Myocyte (in vitro differentiated cells): ENCODE measurements around the gene HOXB13. TPM values are rescaled to one million over a fixed set of nuclear protein-coding genes. Genes with fewer than 3 reads are reported as not detected.

ENCODE experiments used
- DNase-seq: peaks from one replicate; pipeline ENCODE4 v3.0.0-alpha.2; 2012; ENCODE audit warnings: low read depth
- microRNA counts: library from miRNA; unstranded; fragments of <30 nt; microRNA quantifications from one replicate; lab custom pipeline; 2016
- microRNA-seq: library from miRNA; unstranded; fragments of <30 nt; microRNA quantifications from one replicate; pipeline ENCODE4, GENCODE V29; 2016
- total RNA-seq: library from RNA; depleted of rRNA; stranded (reverse); fragments of >200 nt; gene quantifications from 2 replicates; pipeline ENCODE4 v1.2.3, GENCODE V29; 2014

Gene HOXB13
- total RNA-seq, 1 donor from 2014 or later, result 1.3 TPM

- no peak for DNase-seq
Measured at GRCh38 chr17:48711128-48711527, 17.4 kb downstream of the HOXB13 start.

- no peak for DNase-seq
Measured at GRCh38 chr17:48704361-48705248, 23.9 kb downstream of the HOXB13 start.

DNA sequence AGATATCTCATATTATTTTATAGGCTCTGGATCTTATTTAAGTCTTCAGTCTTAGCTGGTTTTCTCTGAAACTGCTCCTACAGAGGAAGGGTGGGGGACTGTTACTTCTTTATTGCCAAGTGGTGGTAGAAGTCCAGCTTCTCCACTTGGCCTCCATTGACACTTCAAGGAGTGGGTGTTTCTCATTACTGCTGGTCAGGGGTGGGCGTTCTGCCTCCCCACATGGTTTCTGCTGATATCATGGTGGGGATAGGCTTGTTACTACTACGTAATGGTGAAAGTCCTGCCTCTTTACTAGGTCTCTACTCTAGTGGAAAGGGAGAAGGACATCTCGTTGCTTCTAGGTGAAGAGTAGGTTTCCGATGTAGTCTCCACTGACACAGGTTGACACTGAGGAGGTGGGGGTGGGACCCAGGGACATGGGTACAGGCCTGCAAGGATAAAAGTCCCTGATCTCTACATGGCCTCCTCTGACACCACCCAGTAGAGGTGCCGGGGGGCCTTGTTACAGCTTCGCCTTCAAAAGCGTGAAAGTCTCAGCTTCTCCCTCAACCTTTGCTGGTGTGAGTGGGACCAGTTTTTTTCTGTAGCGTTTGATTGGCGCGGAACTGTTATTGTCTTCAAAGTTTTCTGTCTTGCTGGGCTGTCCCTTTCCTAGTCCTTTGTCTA lies 26.6 kb downstream of the HOXB13 start:
- no peak for DNase-seq

DNA sequence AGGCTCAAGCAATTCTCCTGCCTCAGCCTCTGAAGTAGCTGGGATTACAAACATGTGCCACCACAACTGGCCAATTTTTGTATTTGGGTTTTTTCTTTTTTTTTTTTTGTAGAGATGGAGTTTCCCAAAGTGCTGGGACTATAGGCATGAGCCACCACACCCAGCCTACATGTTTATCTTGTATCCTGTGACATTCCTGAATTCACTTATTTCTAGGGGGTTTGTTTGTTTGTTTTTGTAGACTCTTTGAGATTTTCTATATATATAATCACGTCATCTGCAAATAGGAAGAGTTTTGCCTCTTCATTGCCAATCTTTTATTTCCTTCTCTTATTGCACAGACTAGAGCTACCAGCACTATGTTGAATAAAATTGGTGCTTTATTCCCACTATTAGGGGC lies 35.4 kb downstream of the HOXB13 start:
- DNase-seq, result no peak

- DNase-seq, result no peak
Measured at GRCh38 chr17:48692049-48692448, 36.5 kb downstream of the HOXB13 start.

GRCh38 chr17:48690655-48691054 lies 37.9 kb downstream of the HOXB13 start:
- DNase-seq, result no peak

DNA sequence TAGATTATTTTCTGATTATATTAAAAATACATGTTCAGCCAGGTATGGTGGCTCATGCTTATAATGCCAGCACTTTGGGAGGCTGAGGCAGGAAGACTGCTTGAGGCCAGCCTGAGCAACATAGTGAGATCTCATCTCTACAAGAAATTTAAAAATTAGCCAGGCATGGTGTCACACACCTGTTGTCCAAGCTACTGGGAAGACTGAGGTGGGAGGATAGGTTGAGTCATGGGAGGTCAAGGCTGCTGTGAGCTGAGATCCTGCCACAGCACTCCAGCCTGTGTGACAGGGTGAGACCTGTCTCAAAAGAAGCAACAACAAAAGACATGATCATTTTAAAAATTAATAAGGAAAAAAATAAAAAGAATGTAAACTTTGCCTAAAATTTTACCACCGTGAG lies 46.9 kb downstream of the HOXB13 start:
- no peak for DNase-seq

DNA sequence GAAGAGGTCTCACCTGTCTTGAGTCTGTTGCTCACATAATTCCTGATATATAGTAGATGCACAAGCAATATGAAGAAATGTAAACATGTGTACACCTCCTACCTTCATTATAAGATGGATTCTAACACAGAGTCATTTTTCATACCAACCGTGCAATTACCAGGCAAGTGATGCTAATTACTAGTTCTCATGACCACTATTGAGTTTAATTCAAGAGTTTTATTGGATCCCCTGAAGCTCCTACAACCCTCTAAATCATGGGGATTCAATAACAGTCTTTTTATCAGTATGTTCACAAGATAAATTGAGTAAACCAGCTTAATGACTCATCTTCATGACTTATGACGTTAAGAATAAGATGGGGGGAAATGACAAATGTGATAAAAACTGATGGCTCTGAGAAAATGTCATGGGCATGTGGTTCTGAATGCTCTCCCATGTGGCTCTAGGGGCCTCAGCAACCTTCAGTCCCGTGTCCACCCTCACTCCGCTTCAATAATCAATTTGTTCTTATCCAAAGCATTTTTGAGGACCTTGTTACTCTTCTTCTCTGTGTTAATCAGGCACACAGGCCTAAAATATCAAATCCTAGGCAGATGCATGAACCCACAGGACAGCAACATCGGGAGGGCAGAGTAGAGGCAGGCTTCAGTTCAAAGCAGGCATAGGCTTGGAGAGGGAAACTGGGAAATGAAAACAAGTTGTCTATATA lies 49.0 kb downstream of the HOXB13 start:
- DNase-seq, result no peak

DNA sequence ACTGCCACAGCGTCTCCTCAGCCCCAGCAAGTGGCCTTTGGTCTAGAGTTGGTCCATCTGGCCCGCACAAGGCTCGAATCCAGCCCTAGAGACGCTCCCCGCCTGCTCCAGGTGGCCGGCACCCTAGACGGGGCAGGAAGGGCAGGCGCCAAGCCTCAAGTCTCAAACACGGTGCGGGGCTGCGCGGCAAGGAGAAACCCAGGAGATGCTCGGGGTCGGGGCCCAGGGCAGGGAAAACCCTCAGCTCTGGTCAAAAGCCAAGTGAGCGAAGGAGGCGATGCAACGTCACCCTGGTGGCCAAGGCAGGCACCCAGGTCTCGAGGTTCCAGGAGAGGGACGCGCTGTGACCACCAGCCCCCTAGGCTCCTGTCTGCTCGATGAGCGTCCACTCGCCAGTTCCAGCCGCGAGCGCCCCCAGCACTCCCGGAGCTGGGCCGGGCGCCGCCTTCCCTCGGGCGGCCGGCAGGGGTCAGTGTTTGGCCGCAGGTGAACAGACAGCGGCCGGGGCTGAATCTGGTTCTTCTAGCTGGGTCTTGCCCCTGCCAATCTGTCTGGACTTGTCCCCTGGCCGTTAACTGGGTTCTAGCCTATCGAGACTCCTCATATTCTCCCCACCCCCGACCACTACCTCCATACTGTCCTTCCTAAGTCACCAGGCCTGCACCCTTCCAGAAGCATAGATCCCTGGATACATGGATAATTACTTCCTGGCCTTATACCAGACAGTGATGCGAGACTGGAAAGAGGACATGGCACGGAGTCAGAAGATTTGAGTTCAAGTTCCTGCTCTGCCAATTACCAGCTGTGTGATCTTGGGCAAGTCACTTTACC lies 50.2 kb downstream of the HOXB13 start:
- DNase-seq, result peak; percentile 58

- no peak for DNase-seq
Measured at GRCh38 chr17:48676963-48677558, 51.5 kb downstream of the HOXB13 start.

MicroRNAs encoded within 50 kb of the gene (microRNA counts, 767-probe panel; counts per million panel counts)
- not detected for microRNA hsa-miR-3185 (lab: Ali Mortazavi, UCI)

Small RNA genes lying within 50 kb of the gene (microRNA-seq; reads per million reads assigned to microRNA genes)
- gene MIR3185, result not detected

Other genes with a start within 250 kb of the HOXB13 start
- not detected in 2 replicates for gene HOXB1, start 197.7 kb downstream of the HOXB13 start, total RNA-seq
- gene HOXB2, start 183.6 kb downstream of the HOXB13 start, total RNA-seq, result 39.0 and 43.9 TPM in 2 replicates
- 4.1 and 4.8 TPM in 2 replicates for gene HOXB4, start 150.4 kb downstream of the HOXB13 start, total RNA-seq
- 8.3 and 8.4 TPM in 2 replicates for gene HOXB3, start 138.5 kb downstream of the HOXB13 start, total RNA-seq
- 0.42 and 0.80 TPM in 2 replicates for gene HOXB5, start 135.0 kb downstream of the HOXB13 start, total RNA-seq
- 13.5 and 22.9 TPM in 2 replicates for gene HOXB6, start 123.8 kb downstream of the HOXB13 start, total RNA-seq
- 27.8 and 30.4 TPM in 2 replicates for gene HOXB7, start 117.7 kb downstream of the HOXB13 start, total RNA-seq
- 11.8 and 13.8 TPM in 2 replicates for gene HOXB8, start 113.5 kb downstream of the HOXB13 start, total RNA-seq
- gene HOXB9, start 102.4 kb downstream of the HOXB13 start, total RNA-seq, result 4.9 and 6.6 TPM in 2 replicates
- not detected in 2 replicates for gene PRAC1, start 6.2 kb downstream of the HOXB13 start, total RNA-seq
- not detected in 2 replicates for gene PRAC2, start 5.6 kb downstream of the HOXB13 start, total RNA-seq
- not detected in 2 replicates for gene TTLL6, start 88.5 kb upstream of the HOXB13 start, total RNA-seq
- gene CALCOCO2, start 102.3 kb upstream of the HOXB13 start, total RNA-seq, result 36.8 and 43.0 TPM in 2 replicates
- gene ATP5MC1, start 164.0 kb upstream of the HOXB13 start, total RNA-seq, result 165 and 189 TPM in 2 replicates
- 69.2 and 71.4 TPM in 2 replicates for gene UBE2Z, start 179.7 kb upstream of the HOXB13 start, total RNA-seq
- 93.2 and 113 TPM in 2 replicates for gene SNF8, start 216.1 kb upstream of the HOXB13 start, total RNA-seq
- not detected in 2 replicates for gene GIP, start 239.8 kb upstream of the HOXB13 start, total RNA-seq